SK-N-SH treated with all-trans-retinoic acid at 6 μM for 48 hours (cell line): ENCODE results near the gene EXD2.
"Not testable (repeated sequence)": the region's sequence is repeated elsewhere in the genome, so short reads cannot be mapped to it uniquely, and the experiment has no call there.

Source experiments
- ATAC-seq: fragments of 200-7000 bp; cut with Tn5 transposase; 3 replicates; pipeline ENCODE4 v1.9.1; 2020; ENCODE audit warnings: mild to moderate bottlenecking, moderate library complexity
- ARNTL ChIP-seq: fragments of 450-650 bp; formaldehyde crosslinking; IDR thresholded peaks from 2 replicates; pipeline ENCODE4 v1.5.0; 2020; ENCODE audit warnings: low read depth, mild to moderate bottlenecking, moderate library complexity, borderline replicate concordance
- BACH2 ChIP-seq: fragments of 250-450 bp; sonication (Bioruptor Pico); IDR thresholded peaks from 2 replicates; pipeline ENCODE4 v1.9.0; 2021; ENCODE audit warnings: mild to moderate bottlenecking, borderline replicate concordance
- CREB5 ChIP-seq: fragments of 250-450 bp; sonication (Bioruptor Pico); IDR thresholded peaks from 2 replicates; pipeline ENCODE4 v1.5.1; 2020; ENCODE audit warnings: low read depth, mild to moderate bottlenecking, moderate library complexity
- CSDC2 ChIP-seq: fragments of 250-450 bp; sonication (Bioruptor Pico); IDR thresholded peaks from 2 replicates; pipeline ENCODE4 v1.5.0; 2020; ENCODE audit warnings: mild to moderate bottlenecking, moderate library complexity
- CSRNP3 ChIP-seq: fragments of 250-450 bp; sonication (Bioruptor Pico); IDR thresholded peaks from 2 replicates; pipeline ENCODE4 v1.5.1; 2021; ENCODE audit warnings: mild to moderate bottlenecking, moderate library complexity
- ESRRG ChIP-seq: fragments of 250-450 bp; sonication (Bioruptor Pico); IDR thresholded peaks from 2 replicates; pipeline ENCODE4 v1.6.1; 2021; ENCODE audit warnings: mild to moderate bottlenecking
- ISL1 ChIP-seq: fragments of 250-450 bp; sonication (Bioruptor Pico); IDR thresholded peaks from 2 replicates; pipeline ENCODE4 v2.1.2; 2022; ENCODE audit warnings: mild to moderate bottlenecking, moderate library complexity
- PATZ1 ChIP-seq: fragments of 250-450 bp; sonication (Bioruptor Pico); IDR thresholded peaks from 2 replicates; pipeline ENCODE4 v1.8.0; 2020; ENCODE audit warnings: mild to moderate bottlenecking, moderate library complexity, borderline replicate concordance
- POU6F1 ChIP-seq: fragments of 250-450 bp; sonication (Bioruptor Pico); IDR thresholded peaks from 2 replicates; pipeline ENCODE4 v1.8.0; 2021; ENCODE audit warnings: low read depth, mild to moderate bottlenecking, moderate library complexity, borderline replicate concordance
- PPARA ChIP-seq: fragments of 250-450 bp; sonication (Bioruptor Pico); IDR thresholded peaks from 2 replicates; pipeline ENCODE4 v1.5.0; 2020; ENCODE audit warnings: mild to moderate bottlenecking, borderline replicate concordance
- RARB ChIP-seq: fragments of 250-450 bp; sonication (Bioruptor Pico); IDR thresholded peaks from 2 replicates; pipeline ENCODE4 v1.8.0; 2021; ENCODE audit warnings: mild to moderate bottlenecking, moderate library complexity
- SNAI2 ChIP-seq: fragments of 250-450 bp; sonication (Bioruptor Pico); IDR thresholded peaks from 2 replicates; pipeline ENCODE4 v1.5.0; 2020; ENCODE audit warnings: mild to moderate bottlenecking, moderate library complexity
- TCF4 ChIP-seq: fragments of 250-450 bp; sonication (Bioruptor Pico); IDR thresholded peaks from 2 replicates; pipeline ENCODE4 v1.8.0; 2021; ENCODE audit warnings: mild to moderate bottlenecking, moderate library complexity, borderline replicate concordance
- TSHZ2 ChIP-seq: fragments of 250-450 bp; sonication (Bioruptor Pico); IDR thresholded peaks from 2 replicates; pipeline ENCODE4 v1.5.0; 2020; ENCODE audit warnings: mild to moderate bottlenecking, moderate library complexity
- ZFP3 ChIP-seq: fragments of 250-450 bp; sonication (Bioruptor Pico); IDR thresholded peaks from 2 replicates; pipeline ENCODE4 v1.5.0; 2020; ENCODE audit warnings: mild to moderate bottlenecking, moderate library complexity
- ZNF565 ChIP-seq: fragments of 450-650 bp; formaldehyde crosslinking; conservative IDR thresholded peaks from 2 replicates; pipeline ENCODE4 v1.5.0; 2020; ENCODE audit warnings: low read depth, mild to moderate bottlenecking, moderate library complexity
- ZNF70 ChIP-seq: fragments of 450-650 bp; formaldehyde crosslinking; IDR thresholded peaks from 2 replicates; pipeline ENCODE4 v1.5.0; 2020; ENCODE audit warnings: mild to moderate bottlenecking, moderate library complexity
- ZNF8 ChIP-seq: fragments of 450-650 bp; formaldehyde crosslinking; IDR thresholded peaks from 2 replicates; pipeline ENCODE4 v1.5.0; 2020; ENCODE audit warnings: mild to moderate bottlenecking, moderate library complexity

The EXD2 gene

GRCh38 chr14:69214393-69214792, 23.1 kb downstream of the EXD2 start (continued):
- TF ChIP-seq CSRNP3 (CRISPR knock-in tag) (no peak), CSDC2 (CRISPR knock-in tag) (no peak), PATZ1 (CRISPR knock-in tag) (no peak), ARNTL (CRISPR knock-in tag) (no peak), TCF4 (no peak), PPARA (CRISPR knock-in tag) (no peak)

GRCh38 chr14:69217663-69218062, 26.4 kb downstream of the EXD2 start:
- not testable (repeated sequence) for ATAC-seq

- TF ChIP-seq ZNF8 (CRISPR knock-in tag) (no peak), ISL1 (CRISPR knock-in tag) (no peak), BACH2 (CRISPR knock-in tag) (no peak), CSRNP3 (CRISPR knock-in tag) (no peak), PATZ1 (CRISPR knock-in tag) (no peak), TSHZ2 (no peak), SNAI2 (CRISPR knock-in tag) (no peak), ZNF565 (CRISPR knock-in tag) (no peak), ESRRG (CRISPR knock-in tag) (no peak), ZFP3 (no peak), PPARA (CRISPR knock-in tag) (no peak), POU6F1 (no peak), CREB5 (CRISPR knock-in tag) (no peak), ZNF70 (CRISPR knock-in tag) (no peak), RARB (CRISPR knock-in tag) (no peak), ARNTL (CRISPR knock-in tag) (no peak), CSDC2 (CRISPR knock-in tag) (no peak)
- no peak for ATAC-seq
These were observed 33.6 kb downstream of the EXD2 start for GRCh38 chr14:69224946-69225345.
